Skeletal muscle satellite cell (primary cell): ENCODE data around the gene FIGLA.

Experiments used
- H3K27me3 ChIP-seq: 2 replicates; pipeline ENCODE4 v1.7.0; 2013; ENCODE audit warnings: low read length; ENCODE audit not compliant: control insufficient read depth, insufficient read depth
- H3K36me3 ChIP-seq: 2 replicates; pipeline ENCODE4 v1.7.0; 2013; ENCODE audit warnings: mild to moderate bottlenecking, control low read depth, low read length; ENCODE audit not compliant: insufficient read depth
- H3K4me1 ChIP-seq: 2 replicates; pipeline ENCODE4 v1.7.0; 2013; ENCODE audit warnings: low read length; ENCODE audit not compliant: control insufficient read depth, insufficient read depth
- H3K4me2 ChIP-seq: 2 replicates; pipeline ENCODE4 v1.7.0; 2013; ENCODE audit warnings: mild to moderate bottlenecking, low read length
- H3K4me3 ChIP-seq: 2 replicates; pipeline ENCODE4 v1.7.0; 2013; ENCODE audit warnings: low read length
- H3K9ac ChIP-seq: 2 replicates; pipeline ENCODE4 v1.7.0; 2013; ENCODE audit warnings: mild to moderate bottlenecking, low read depth, low read length, moderate library complexity
- H3K9me3 ChIP-seq: replicated peaks from 2 replicates; pipeline ENCODE4 v1.7.0; 2013; ENCODE audit warnings: mild to moderate bottlenecking, control low read depth, low read length

FIGLA gene

GRCh38 chr2:70768590-70769085, 21.8 kb downstream of the FIGLA start:
- Histone ChIP-seq H3K9me3 (no peaks in the 10 kb centered on the region), H3K27me3 (peaks cover 67% of the 10 kb centered on the region), H3K4me1 (no peaks in the 10 kb centered on the region), H3K9ac (no peak overlapping the region), H3K4me3 (no peak overlapping the region), H3K36me3 (no peaks in the 10 kb centered on the region), H3K4me2 (no peak overlapping the region)

GRCh38 chr2:70767699-70768589, 22.5 kb downstream of the FIGLA start, which contains the start of gene ADD2:
Gene ADD2, minus strand, starts transcription at chr2:70768200. Its CDS starts 61,792 bp downstream, at chr2:70706408.
- Histone ChIP-seq H3K4me3 (no peak within 1 kb of the TSS), H3K4me1 (no peaks in the 10 kb centered on the region), H3K27me3 (peaks cover 67% of the 10 kb centered on the region), H3K4me2 (peak within 1 kb of the TSS; percentile 67), H3K36me3 (no peaks in the 10 kb centered on the region), H3K9me3 (no peaks in the 10 kb centered on the region), H3K9ac (no peak within 1 kb of the TSS)

- H3K4me3 ChIP-seq = no peak overlapping the region
- no peak overlapping the region for H3K4me2 ChIP-seq
- no peaks in the 10 kb centered on the region for H3K9me3 ChIP-seq
- no peaks in the 10 kb centered on the region for H3K4me1 ChIP-seq
- no peaks in the 10 kb centered on the region for H3K36me3 ChIP-seq
- H3K9ac ChIP-seq = no peak overlapping the region
- peaks cover 64% of the 10 kb centered on the region for H3K27me3 ChIP-seq
These were observed 23.3 kb downstream of the FIGLA start for GRCh38 chr2:70767079-70767698.

- Histone ChIP-seq H3K4me2 (no peak overlapping the region), H3K9me3 (no peaks in the 10 kb centered on the region), H3K36me3 (no peaks in the 10 kb centered on the region), H3K9ac (no peak overlapping the region), H3K27me3 (peaks cover 57% of the 10 kb centered on the region), H3K4me1 (no peaks in the 10 kb centered on the region), H3K4me3 (no peak overlapping the region)
These were observed 23.9 kb downstream of the FIGLA start for GRCh38 chr2:70766357-70767078.

- Histone ChIP-seq H3K4me2 (no peak overlapping the region), H3K9me3 (no peaks in the 10 kb centered on the region), H3K27me3 (peaks cover 49% of the 10 kb centered on the region), H3K9ac (no peak overlapping the region), H3K4me1 (no peaks in the 10 kb centered on the region), H3K4me3 (no peak overlapping the region), H3K36me3 (no peaks in the 10 kb centered on the region)
These were observed 24.9 kb downstream of the FIGLA start for GRCh38 chr2:70765507-70765906.

- Histone ChIP-seq H3K4me1 (no peaks in the 10 kb centered on the region), H3K27me3 (peaks cover 22% of the 10 kb centered on the region), H3K4me2 (no peak overlapping the region), H3K9me3 (no peaks in the 10 kb centered on the region), H3K9ac (no peak overlapping the region), H3K36me3 (no peaks in the 10 kb centered on the region), H3K4me3 (no peak overlapping the region)
These were observed 31.0 kb downstream of the FIGLA start for GRCh38 chr2:70759446-70759845.

- no peaks in the 10 kb centered on the region for H3K36me3 ChIP-seq
These were observed 32.5 kb downstream of the FIGLA start for GRCh38 chr2:70757966-70758365.

GRCh38 chr2:70757360-70757759, 33.1 kb downstream of the FIGLA start:
- no peak overlapping the region for H3K9ac ChIP-seq
- H3K27me3 ChIP-seq = peaks cover 27% of the 10 kb centered on the region
- H3K4me1 ChIP-seq = no peaks in the 10 kb centered on the region
- no peak overlapping the region for H3K4me3 ChIP-seq
- H3K9me3 ChIP-seq = no peaks in the 10 kb centered on the region
- H3K4me2 ChIP-seq = no peak overlapping the region
- no peaks in the 10 kb centered on the region for H3K36me3 ChIP-seq

More at GRCh38 chr2:70757966-70758365, 32.5 kb downstream of the FIGLA start:
- no peaks in the 10 kb centered on the region for H3K9me3 ChIP-seq
- H3K9ac ChIP-seq = no peak overlapping the region
- peaks cover 25% of the 10 kb centered on the region for H3K27me3 ChIP-seq
- H3K4me2 ChIP-seq = no peak overlapping the region
- no peak overlapping the region for H3K4me3 ChIP-seq
- H3K4me1 ChIP-seq = no peaks in the 10 kb centered on the region

GRCh38 chr2:70756128-70756527, 34.3 kb downstream of the FIGLA start:
- H3K9me3 ChIP-seq = no peaks in the 10 kb centered on the region
- no peak overlapping the region for H3K4me3 ChIP-seq
- peaks cover 27% of the 10 kb centered on the region for H3K27me3 ChIP-seq
- no peaks in the 10 kb centered on the region for H3K4me1 ChIP-seq
- no peaks in the 10 kb centered on the region for H3K36me3 ChIP-seq
- no peak overlapping the region for H3K9ac ChIP-seq
- H3K4me2 ChIP-seq = no peak overlapping the region

GRCh38 chr2:70753902-70754301, 36.5 kb downstream of the FIGLA start:
- no peaks in the 10 kb centered on the region for H3K9me3 ChIP-seq
- peaks cover 14% of the 10 kb centered on the region for H3K27me3 ChIP-seq

GRCh38 chr2:70753031-70753430, 37.4 kb downstream of the FIGLA start:
- no peak overlapping the region for H3K9ac ChIP-seq

More at GRCh38 chr2:70753902-70754301, 36.5 kb downstream of the FIGLA start:
- Histone ChIP-seq H3K9ac (no peak overlapping the region), H3K4me3 (no peak overlapping the region), H3K36me3 (no peaks in the 10 kb centered on the region), H3K4me1 (no peaks in the 10 kb centered on the region), H3K4me2 (no peak overlapping the region)

More at GRCh38 chr2:70753031-70753430, 37.4 kb downstream of the FIGLA start:
- Histone ChIP-seq H3K27me3 (peaks cover 11% of the 10 kb centered on the region), H3K9me3 (no peaks in the 10 kb centered on the region), H3K4me1 (no peaks in the 10 kb centered on the region), H3K4me2 (no peak overlapping the region), H3K4me3 (no peak overlapping the region), H3K36me3 (no peaks in the 10 kb centered on the region)
